ENCODE results near the gene UBE2D2.

Gene UBE2D2

GRCh38 chr5:139638090-139638735, 77.1 kb downstream of the UBE2D2 start:
- ATAC-seq: peak; percentile 68

DNA sequence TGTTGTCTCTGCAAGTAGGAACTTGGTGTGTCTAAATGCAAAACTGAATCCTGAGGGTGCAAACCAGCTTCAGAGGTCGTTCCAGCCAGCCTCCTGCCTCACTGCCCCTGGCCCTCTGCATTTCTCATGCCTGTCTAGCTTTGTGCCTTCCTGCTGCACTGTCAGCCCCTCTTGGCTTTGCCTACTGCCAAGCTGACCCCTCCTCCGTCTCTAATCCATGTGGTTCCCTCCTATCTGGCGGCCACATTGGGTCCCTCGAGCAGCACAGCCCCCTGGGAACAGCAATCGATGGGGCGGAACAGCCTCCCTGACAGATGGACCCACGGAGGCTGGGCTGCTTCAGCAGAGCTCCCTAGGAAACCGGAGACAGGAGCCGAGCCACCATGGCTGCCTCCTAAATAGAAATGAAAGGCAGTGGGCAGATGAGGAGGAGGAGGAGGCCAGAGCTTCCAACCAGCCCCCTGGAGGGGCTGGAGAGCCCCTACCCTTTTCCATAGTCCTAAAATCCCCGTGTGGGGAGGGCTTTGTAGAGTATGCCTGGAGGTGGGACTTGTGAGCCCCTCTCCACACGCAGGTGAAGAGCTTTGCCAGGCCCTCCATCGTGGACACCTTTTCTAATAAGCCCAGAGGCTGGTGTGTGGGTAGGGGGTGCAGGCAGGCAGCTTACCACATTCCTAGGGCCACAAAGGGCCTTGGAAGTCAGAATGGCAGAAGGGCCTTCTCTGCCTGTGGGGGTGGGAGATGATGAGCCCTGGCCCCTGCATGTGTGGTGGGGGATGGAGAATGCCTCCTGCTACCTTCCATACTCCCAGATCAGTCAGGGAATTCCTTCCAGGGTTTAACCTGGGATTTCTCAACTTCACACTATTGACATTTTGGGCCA, 77.8 kb downstream of the UBE2D2 start:
- ATAC-seq: no peak

More at GRCh38 chr5:139638090-139638735, 77.1 kb downstream of the UBE2D2 start:
- TF ChIP-seq TCF4 (CRISPR knock-in tag; IDR thresholded peaks at IDR 0.05; ENCODE audit: borderline replicate concordance): peak; percentile 44; the same call in 1 of the 2 replicates
- TF ChIP-seq ZFP3 (CRISPR knock-in tag; IDR thresholded peaks at IDR 0.05): no peak

GRCh38 chr5:139639619-139640380, 78.7 kb downstream of the UBE2D2 start:
- no peak for ATAC-seq
- TF ChIP-seq PPARA (CRISPR knock-in tag; IDR thresholded peaks at IDR 0.05; ENCODE audit: borderline replicate concordance) (no peak), CREB5 (CRISPR knock-in tag; IDR thresholded peaks at IDR 0.05; ENCODE audit: low read depth) (no peak), ZFP30 (CRISPR knock-in tag; IDR thresholded peaks at IDR 0.05) (no peak), ISL1 (CRISPR knock-in tag; IDR thresholded peaks at IDR 0.05) (no peak), CSDC2 (CRISPR knock-in tag; IDR thresholded peaks at IDR 0.05) (no peak), SNAI2 (CRISPR knock-in tag; IDR thresholded peaks at IDR 0.05) (no peak), ARNTL (CRISPR knock-in tag; IDR thresholded peaks at IDR 0.05; ENCODE audit: borderline replicate concordance, low read depth) (no peak), RARB (CRISPR knock-in tag; IDR thresholded peaks at IDR 0.05) (no peak), ZFP3 (CRISPR knock-in tag; IDR thresholded peaks at IDR 0.05) (no peak), ZNF8 (CRISPR knock-in tag; IDR thresholded peaks at IDR 0.05) (no peak), TCF4 (CRISPR knock-in tag; IDR thresholded peaks at IDR 0.05; ENCODE audit: borderline replicate concordance) (no peak), ESRRG (CRISPR knock-in tag; IDR thresholded peaks at IDR 0.05) (no peak), TOX (CRISPR knock-in tag; IDR thresholded peaks at IDR 0.05; ENCODE audit: borderline replicate concordance) (no peak), GLIS3 (CRISPR knock-in tag; IDR thresholded peaks at IDR 0.05) (no peak), ZNF565 (CRISPR knock-in tag; conservative IDR thresholded peaks at IDR 0.05; ENCODE audit: low read depth) (no peak)
- TF ChIP-seq, protein P1, sequence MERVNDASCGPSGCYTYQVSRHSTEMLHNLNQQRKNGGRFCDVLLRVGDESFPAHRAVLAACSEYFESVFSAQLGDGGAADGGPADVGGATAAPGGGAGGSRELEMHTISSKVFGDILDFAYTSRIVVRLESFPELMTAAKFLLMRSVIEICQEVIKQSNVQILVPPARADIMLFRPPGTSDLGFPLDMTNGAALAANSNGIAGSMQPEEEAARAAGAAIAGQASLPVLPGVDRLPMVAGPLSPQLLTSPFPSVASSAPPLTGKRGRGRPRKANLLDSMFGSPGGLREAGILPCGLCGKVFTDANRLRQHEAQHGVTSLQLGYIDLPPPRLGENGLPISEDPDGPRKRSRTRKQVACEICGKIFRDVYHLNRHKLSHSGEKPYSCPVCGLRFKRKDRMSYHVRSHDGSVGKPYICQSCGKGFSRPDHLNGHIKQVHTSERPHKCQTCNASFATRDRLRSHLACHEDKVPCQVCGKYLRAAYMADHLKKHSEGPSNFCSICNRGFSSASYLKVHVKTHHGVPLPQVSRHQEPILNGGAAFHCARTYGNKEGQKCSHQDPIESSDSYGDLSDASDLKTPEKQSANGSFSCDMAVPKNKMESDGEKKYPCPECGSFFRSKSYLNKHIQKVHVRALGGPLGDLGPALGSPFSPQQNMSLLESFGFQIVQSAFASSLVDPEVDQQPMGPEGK (CRISPR knock-in tag; IDR thresholded peaks at IDR 0.05; ENCODE audit: borderline replicate concordance): no peak

More for the DNA sequence above, 77.8 kb downstream of the UBE2D2 start:
- TF ChIP-seq CSRNP3 (CRISPR knock-in tag; IDR thresholded peaks at IDR 0.05) (no peak), TSHZ2 (CRISPR knock-in tag; IDR thresholded peaks at IDR 0.05) (no peak), ZFP30 (CRISPR knock-in tag; IDR thresholded peaks at IDR 0.05) (no peak)

Measured in SK-N-SH treated with all-trans-retinoic acid at 6 μM for 48 hours (cell line).